SK-N-MC (cell line): Measurements from ENCODE around the gene PTPRM.

Experiments used
- EZH2 ChIP-seq: fragments of 200-600 bp; sonication (generic); IDR thresholded peaks from one replicate; pipeline ENCODE4 v1.6.1; 2017; ENCODE audit warnings: antibody characterized with exemption
- FOXP2 ChIP-seq: optimal IDR thresholded peaks from 2 replicates; pipeline ENCODE3; 2011; ENCODE audit warnings: mild to moderate bottlenecking, moderate library complexity; ENCODE audit not compliant: insufficient read depth; ENCODE audit errors: extremely low read length, control extremely low read depth
- POLR2AphosphoS5 ChIP-seq: IDR thresholded peaks from 2 replicates; pipeline ENCODE4 v1.6.1; 2012; ENCODE audit warnings: mild to moderate bottlenecking, low read depth, low read length, borderline replicate concordance

GRCh38 chr18:8380006-8380405 lies 812.9 kb downstream of the PTPRM start:
- TF ChIP-seq EZH2 = no peak
- TF ChIP-seq POLR2AphosphoS5 = no peak
- TF ChIP-seq FOXP2 = no peak
